ENCODE data around the gene SLC30A2.

The SLC30A2 gene

GRCh38 chr1:26067432-26067911 is 21.6 kb upstream of the SLC30A2 start, which contains the start of gene TRIM63:
Gene TRIM63 (minus strand): TSS chr1:26067630. CDS start chr1:26067494, 136 bp downstream.
- DNase-seq: no peak

- no peak for DNase-seq
These were observed 20.9 kb upstream of the SLC30A2 start for GRCh38 chr1:26066857-26067256.

DNA sequence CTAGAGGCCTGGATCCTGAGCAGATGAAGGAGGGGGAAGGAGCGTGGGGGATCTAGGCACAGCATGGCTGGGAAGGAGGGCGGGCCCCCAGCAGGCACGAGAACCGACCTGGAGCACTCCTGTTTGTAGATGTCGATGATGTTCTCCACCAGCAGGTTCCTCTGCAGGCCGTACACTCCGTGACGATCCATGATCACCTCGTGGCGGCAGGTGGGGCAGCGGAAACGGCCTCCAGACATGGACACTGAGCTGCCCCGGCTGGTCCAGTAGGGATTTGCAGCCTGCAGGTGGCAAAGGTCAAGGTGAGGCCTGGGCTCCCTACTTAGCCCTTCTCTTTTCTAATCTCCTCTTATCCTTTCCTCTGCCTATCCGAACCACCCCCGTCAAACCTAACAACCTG is 20.2 kb upstream of the SLC30A2 start:
- DNase-seq: no peak

- no peak for DNase-seq
These were observed 18.6 kb upstream of the SLC30A2 start for GRCh38 chr1:26064553-26064952.

- no peak for DNase-seq
These were observed 15.1 kb upstream of the SLC30A2 start for GRCh38 chr1:26060832-26061574.

- no peak for DNase-seq
These were observed 14.0 kb upstream of the SLC30A2 start for GRCh38 chr1:26059906-26060305.

GRCh38 chr1:26058052-26058595 is 12.2 kb upstream of the SLC30A2 start:
- no peak for DNase-seq

DNA sequence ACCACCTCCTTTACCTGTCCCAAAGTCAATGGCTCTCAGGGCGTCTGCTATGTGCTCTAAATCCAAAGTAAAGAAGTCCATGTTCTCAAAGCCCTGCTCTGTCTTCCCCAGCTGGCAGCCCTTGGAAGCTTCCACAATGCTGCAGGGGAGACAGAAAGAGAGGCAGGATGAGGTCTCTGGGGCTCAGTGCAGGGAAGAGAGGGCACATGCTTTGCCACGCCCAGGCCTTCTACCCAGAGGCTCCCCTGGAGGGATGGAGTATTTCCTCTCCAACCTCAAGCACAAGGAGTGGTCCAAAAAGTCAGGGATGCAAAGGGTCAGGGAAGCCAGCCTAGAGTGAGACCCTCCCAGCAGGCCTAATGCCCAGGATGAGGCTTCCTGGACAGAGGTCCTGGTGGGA is 11.3 kb upstream of the SLC30A2 start:
- no peak for DNase-seq

DNA sequence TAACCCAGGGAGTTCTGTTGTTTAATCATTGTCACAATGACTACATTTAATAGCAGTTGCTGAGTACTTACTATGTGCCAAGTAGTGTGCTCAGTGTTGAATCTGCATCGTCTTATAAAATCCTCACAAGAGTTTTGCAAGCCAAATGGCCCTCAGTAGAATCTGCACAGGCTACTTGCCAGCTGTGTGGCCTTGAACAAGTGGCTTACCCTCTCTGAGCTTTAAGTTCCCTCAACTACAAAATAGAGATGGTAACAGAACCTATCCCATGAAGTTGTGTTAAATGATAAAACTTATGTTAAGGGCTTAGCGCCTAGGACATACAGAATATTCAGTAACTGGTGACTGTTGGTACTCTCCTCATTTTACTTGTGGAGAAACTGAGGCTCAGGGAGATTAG is 9.1 kb upstream of the SLC30A2 start:
- no peak for DNase-seq

- peak; percentile 73 for DNase-seq
These were observed 8.0 kb upstream of the SLC30A2 start for GRCh38 chr1:26053718-26054560.

- DNase-seq: no peak
These were observed 4.3 kb upstream of the SLC30A2 start for GRCh38 chr1:26050248-26050640.

GRCh38 chr1:26049531-26050247 is 3.8 kb upstream of the SLC30A2 start:
- peak; percentile 37 for DNase-seq

DNA sequence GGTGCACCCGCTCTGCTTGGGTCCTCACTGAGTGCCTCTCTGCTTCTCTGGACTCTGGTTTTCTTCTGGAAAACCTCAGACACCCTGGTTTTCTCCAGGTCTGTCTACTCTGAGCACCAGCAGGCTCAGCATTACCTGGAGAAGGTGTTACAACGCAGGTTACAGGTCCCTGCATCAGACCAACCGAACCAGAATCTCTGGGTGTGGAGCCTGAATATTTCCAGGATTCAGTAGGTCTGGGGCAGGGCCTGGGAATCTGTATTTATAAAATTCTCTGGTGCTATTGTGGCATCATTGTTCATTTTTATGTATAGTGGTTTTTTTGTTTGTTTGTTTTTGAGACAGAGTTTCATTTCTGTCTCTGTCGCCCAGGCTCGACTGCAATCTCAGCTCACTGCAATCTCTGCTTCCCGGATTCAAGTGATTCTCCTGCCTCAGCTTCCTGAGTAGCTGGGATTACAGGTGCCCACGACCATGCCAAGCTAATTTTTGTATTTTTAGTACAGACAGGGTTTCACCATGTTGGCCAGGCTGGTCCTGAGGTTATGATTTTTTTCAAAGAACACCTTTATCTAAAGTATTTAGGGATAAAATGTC is 1.5 kb upstream of the SLC30A2 start:
- no peak for DNase-seq

DNA sequence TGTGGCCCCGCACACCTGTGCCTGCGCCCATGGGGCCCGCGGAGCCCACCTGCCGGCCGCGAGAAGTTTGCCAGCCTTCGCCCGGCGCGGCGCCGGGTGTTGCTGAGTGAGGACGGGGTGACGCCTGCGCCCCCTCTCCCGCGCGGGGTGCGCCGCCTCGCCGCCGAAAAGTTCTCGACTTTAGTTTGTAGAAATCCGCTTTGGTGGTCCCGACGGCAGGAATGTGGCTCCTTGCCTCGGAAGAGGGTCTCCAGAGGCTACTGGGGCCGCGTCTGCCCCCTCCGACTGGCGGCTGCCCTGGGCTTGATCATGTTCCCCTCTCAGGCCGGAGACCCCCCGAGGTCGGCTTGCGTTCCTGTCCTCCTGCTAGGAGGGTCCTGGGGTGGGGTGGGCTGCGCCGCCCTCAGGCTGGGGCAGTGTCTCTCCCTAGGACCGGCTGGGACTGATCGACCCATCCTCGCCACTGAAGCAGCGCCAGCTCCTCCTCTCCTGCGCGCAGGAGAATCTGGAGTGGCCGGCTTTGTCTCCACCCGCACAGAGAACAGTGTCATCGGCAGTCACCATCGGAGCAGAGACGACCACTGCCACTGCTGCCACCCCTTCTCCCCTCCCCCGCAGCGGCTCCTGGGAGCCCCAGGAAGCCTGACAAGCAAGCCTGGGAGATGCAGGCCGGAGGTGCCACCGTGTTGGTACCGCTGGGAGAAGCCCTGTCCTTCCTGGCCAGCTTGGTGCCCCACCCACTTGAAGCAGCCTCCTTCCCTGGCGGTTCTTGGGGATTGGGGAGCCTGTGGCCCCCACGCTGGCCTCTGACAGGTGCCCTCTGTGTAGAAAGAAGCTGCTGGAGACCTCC is 553 bp upstream of the SLC30A2 start:
- no peak for DNase-seq

GRCh38 chr1:26044971-26045721 is 772 bp downstream of the SLC30A2 start:
- DNase-seq: no peak

GRCh38 chr1:26044414-26044813 is 1.5 kb downstream of the SLC30A2 start:
- no peak for DNase-seq

GRCh38 chr1:26043765-26044164 is 2.2 kb downstream of the SLC30A2 start:
- DNase-seq: no peak

DNA sequence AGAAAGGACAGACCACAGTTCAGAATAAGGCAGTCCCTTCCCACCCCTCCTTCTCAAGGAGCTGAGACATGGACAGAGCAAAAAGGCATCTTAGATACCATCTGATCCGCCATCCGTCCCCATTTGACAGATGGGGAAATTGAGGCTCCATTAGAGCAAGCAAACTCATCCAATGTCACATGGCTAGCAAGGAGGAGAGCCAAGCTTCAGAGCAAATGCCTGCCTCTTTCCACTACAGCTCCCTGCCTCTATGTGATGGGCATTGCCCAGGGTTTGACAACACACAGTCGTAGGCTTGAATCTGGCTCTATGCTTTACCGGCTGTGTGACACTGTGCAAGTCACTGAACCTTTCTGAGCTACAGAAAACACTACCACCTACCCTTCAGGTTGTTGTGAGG is 3.9 kb downstream of the SLC30A2 start:
- no peak for DNase-seq

DNA sequence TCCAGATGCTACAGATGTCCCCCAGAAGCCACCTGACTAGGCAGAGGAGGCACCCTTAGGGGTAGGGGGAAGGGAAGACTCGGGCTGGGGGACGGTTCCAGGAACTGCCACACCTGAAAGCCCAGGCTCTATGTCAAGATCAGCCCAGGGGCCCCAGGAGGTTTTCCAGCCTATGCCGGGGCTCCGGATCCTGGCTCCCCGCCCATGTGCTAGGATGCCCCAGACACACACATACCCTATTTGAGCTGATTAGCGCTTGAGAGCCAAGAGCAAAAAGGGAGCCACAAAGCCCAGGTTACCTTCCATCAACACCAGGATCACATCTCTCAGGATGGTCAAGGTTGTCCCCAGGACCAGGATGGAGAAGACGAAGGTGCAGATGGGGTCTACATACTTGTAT is 4.5 kb downstream of the SLC30A2 start:
- no peak for DNase-seq

DNA sequence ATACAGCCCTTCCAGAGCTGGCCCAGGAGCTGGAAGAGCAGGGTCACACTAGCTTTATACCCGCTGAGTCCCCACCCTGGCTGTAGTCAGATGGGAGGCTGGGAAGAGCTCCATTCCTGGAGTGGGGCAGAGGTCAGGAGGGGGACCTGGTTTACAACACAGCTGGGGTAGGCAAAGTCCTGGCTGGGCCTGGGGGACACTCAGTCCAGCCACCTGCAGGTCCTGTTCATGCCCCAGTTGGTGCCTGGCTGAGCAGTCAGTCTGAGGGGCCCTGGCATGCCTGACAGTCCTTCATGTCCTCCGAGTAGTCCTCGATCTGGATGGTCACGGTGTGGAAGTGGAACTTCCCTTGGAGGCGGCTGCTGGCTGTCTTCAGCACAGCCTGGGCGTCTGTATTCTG is 7.0 kb downstream of the SLC30A2 start:
- no peak for DNase-seq

- no peak for DNase-seq
These were observed 7.4 kb downstream of the SLC30A2 start for GRCh38 chr1:26038477-26038876.

Data from MV-4-11 (cell line).